PFSK-1 (cell line): ENCODE measurements around the gene PHF24.

Source experiments
- SIN3A ChIP-seq: IDR thresholded peaks from 2 replicates; pipeline ENCODE4 v1.6.1; 2012; ENCODE audit warnings: mild to moderate bottlenecking, low read length, moderate library complexity, borderline replicate concordance; ENCODE audit not compliant: insufficient read depth
- TF ChIP-seq, protein P1 (sequence below), 2 experiments: IDR thresholded peaks; 2 replicates each; pipeline versions ENCODE4 v1.6.1 to v1.8.0; 2011 to 2012; ENCODE audit warnings: low read depth in 2 of 2, low read length in 2 of 2, control low read depth in 1 of 2, inconsistent platforms in 1 of 2, mild to moderate bottlenecking in 1 of 2, moderate library complexity in 1 of 2; ENCODE audit not compliant: insufficient read depth in 1 of 2

DNA sequence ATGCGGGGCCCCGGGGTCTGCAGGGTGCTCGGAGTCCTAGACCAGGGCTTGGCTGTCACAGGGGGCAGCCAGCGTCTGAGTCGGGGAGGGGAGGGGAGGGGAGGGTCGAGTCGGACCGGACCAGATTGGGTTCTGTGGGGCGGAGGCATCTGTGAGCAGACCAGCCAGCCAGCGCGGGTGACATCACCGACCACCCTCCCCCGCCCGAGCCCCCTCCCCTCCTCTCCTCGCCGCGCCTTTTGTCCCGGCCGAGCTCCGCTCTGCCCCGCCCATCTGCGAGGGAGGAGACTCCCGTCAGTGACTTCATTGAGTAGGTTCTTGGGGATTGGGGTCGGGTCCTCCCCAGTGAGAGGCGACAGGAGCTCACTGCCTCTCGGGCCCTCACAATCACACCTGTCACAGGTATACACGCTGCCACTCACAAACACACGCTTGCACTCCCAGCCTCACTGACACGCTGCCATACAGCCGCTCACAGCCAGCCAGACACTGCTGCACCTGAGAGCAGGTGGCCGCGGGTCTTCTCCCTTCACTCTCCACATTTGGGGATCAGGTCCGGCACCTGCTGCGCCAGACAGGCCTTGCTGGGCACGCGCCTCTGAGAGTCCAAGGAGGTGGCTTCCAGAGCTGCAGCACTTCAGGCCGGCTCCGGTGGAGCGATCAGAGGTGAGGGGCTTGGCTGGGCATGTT, 32.0 kb downstream of the PHF24 start:
- TF ChIP-seq SIN3A = no peak
- TF ChIP-seq, protein P1, sequence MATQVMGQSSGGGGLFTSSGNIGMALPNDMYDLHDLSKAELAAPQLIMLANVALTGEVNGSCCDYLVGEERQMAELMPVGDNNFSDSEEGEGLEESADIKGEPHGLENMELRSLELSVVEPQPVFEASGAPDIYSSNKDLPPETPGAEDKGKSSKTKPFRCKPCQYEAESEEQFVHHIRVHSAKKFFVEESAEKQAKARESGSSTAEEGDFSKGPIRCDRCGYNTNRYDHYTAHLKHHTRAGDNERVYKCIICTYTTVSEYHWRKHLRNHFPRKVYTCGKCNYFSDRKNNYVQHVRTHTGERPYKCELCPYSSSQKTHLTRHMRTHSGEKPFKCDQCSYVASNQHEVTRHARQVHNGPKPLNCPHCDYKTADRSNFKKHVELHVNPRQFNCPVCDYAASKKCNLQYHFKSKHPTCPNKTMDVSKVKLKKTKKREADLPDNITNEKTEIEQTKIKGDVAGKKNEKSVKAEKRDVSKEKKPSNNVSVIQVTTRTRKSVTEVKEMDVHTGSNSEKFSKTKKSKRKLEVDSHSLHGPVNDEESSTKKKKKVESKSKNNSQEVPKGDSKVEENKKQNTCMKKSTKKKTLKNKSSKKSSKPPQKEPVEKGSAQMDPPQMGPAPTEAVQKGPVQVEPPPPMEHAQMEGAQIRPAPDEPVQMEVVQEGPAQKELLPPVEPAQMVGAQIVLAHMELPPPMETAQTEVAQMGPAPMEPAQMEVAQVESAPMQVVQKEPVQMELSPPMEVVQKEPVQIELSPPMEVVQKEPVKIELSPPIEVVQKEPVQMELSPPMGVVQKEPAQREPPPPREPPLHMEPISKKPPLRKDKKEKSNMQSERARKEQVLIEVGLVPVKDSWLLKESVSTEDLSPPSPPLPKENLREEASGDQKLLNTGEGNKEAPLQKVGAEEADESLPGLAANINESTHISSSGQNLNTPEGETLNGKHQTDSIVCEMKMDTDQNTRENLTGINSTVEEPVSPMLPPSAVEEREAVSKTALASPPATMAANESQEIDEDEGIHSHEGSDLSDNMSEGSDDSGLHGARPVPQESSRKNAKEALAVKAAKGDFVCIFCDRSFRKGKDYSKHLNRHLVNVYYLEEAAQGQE (IDR thresholded peaks at IDR 0.05; ENCODE audit: insufficient read depth in 1 of 2, low read depth in 2 of 2, low read length in 2 of 2) = no peak
